Vagina (tissue), 2 donors: ENCODE results near the gene UBR7.

ENCODE experiments used
- CTCF ChIP-seq, 3 experiments: fragments of 450-650 bp in 2 of 3; fragments of 200-600 bp in 1 of 3; sonication (generic) in 1 of 3; IDR thresholded peaks; one replicate each; pipeline ENCODE4 v1.5.1; 2017 to 2019; ENCODE audit warnings: antibody characterized with exemption in 3 of 3, mild to moderate bottlenecking in 2 of 3, moderate library complexity in 2 of 3
- POLR2AphosphoS5 ChIP-seq, 2 donors: sonication (generic); formaldehyde crosslinking; IDR thresholded peaks; one replicate each; pipeline ENCODE4 v1.9.0; 2017; ENCODE audit warnings: antibody characterized with exemption in 2 of 2, mild to moderate bottlenecking in 2 of 2, low read depth in 1 of 2; ENCODE audit not compliant: insufficient read depth in 1 of 2

- TF ChIP-seq CTCF (IDR thresholded peaks at IDR 0.05) (no peak), POLR2AphosphoS5 (IDR thresholded peaks at IDR 0.05; ENCODE audit: insufficient read depth in 1 of 2, low read depth in 1 of 2) (no peak)
Measured at GRCh38 chr14:93200553-93200952, 6.5 kb upstream of the UBR7 start.
